BLaER1 treated with 17β-estradiol and CSF1 and Interleukin-3, amounts not matched to agents 10 nM and 100 nM (cell line): ENCODE measurements around the gene USP24.

Source experiments
- H3K27ac ChIP-seq, 11 experiments: shearing (Covaris generic); formaldehyde crosslinking; 2 replicates each; pipeline ENCODE4 v1.8.1; 2022
- H3K27me3 ChIP-seq, 11 experiments: shearing (Covaris generic); formaldehyde crosslinking; 2 replicates each; pipeline ENCODE4 v1.8.1; 2022
- H3K36me3 ChIP-seq, 11 experiments: shearing (Covaris generic); formaldehyde crosslinking; 2 replicates each; pipeline ENCODE4 v1.8.1; 2022
- H3K4me1 ChIP-seq, 10 experiments: shearing (Covaris generic); formaldehyde crosslinking; 2 replicates each; pipeline ENCODE4 v1.8.1; 2022
- H3K4me2 ChIP-seq, 11 experiments: shearing (Covaris generic); formaldehyde crosslinking; 2 replicates each; pipeline ENCODE4 v1.8.1; 2022
- H3K4me3 ChIP-seq, 10 experiments: shearing (Covaris generic); formaldehyde crosslinking; 2 replicates each; pipeline ENCODE4 v1.8.1; 2022
- H3K9ac ChIP-seq, 11 experiments: shearing (Covaris generic); formaldehyde crosslinking; 2 replicates each; pipeline ENCODE4 v1.8.1; 2022
- H3K9me3 ChIP-seq, 11 experiments: shearing (Covaris generic); formaldehyde crosslinking; replicated peaks in 1 of 11; 2 replicates each; pipeline ENCODE4 v1.8.1; 2022
- H4K20me1 ChIP-seq, 11 experiments: shearing (Covaris generic); formaldehyde crosslinking; 2 replicates each; pipeline ENCODE4 v1.8.1; 2022
- Cebpa-rat ChIP-seq, 11 experiments: shearing (Covaris generic); IDR thresholded peaks; 2 replicates each; pipeline ENCODE4 v1.8.1; 2022

The USP24 gene

DNA sequence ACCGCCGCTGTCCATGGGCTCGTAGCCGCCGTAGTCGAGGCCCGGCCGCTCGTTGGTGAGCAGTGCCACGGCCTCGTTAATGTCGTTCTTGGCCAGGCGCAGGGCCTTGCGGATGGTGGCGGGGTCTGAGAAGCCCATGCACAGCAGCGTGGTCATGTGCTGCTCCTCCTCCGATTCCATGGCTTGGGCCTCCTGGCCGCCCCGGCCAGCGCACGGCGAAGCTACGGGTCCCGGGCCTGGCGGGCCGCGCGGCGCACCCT, 300 bp downstream of the USP24 start:
- Histone ChIP-seq H3K36me3 (no peaks in the 10 kb centered on the region), H3K27me3 (no peaks in the 10 kb centered on the region), H3K9ac (peak overlapping the region; percentile 91 to 99 (median 99)), H3K9me3 (no peaks in the 10 kb centered on the region), H3K4me1 (peaks cover 55 to 70% (median 62%) of the 10 kb centered on the region in 10 experiments), H3K4me3 (peak overlapping the region; percentile 87 to 98 (median 94)), H3K27ac (peak overlapping the region; percentile 92 to 99 (median 98)), H4K20me1 (peaks cover 19 to 46% (median 42%) of the 10 kb centered on the region in 11 experiments; a peak in 18 of 22 replicates), H3K4me2 (peak overlapping the region; percentile 82 to 98 (median 92))
- TF ChIP-seq Cebpa-rat (IDR thresholded peaks at IDR 0.05), result no peak

DNA sequence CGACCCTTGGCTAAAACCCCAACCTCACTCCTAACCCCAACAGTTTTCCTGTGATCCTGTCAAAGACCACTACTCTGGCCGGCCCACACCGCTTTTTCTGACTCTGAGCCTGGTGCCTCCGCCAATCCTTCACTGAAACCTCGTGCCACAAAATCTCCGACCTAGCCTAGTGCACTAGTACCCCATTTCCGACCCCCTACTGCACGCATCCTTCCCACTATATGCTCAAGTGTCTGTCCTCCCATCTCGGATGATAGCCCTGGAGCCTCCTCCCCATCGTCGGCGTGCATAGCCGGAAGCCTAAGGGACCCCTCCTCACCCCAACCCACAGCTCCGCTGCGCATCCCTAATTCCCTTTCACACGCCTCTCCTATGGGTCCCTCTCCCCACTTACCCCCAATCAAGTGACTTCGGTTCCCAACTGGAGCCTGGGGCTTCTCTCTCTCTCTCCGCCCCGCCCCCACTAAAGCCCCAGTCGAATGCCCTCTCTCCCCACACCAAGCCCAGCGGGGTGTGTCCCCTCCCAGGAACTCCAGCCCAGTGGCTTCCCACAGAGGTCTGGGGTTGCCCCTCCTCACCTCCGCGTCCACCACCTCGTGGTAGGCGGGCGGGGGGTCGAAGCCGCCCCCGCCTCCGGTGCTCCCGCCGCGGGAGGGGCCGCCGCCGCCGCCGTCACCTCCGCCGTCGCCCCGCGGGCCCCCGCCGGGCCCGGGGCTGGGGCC, 791 bp downstream of the USP24 start:
- Histone ChIP-seq H4K20me1 (peaks cover 19 to 50% (median 46%) of the 10 kb centered on the region in 11 experiments; a peak in 18 of 22 replicates), H3K4me1 (peaks cover 58 to 75% (median 65%) of the 10 kb centered on the region in 10 experiments), H3K4me3 (peak overlapping the region; percentile 87 to 98 (median 94)), H3K9me3 (no peaks in the 10 kb centered on the region), H3K9ac (peak overlapping the region; percentile 91 to 99 (median 99)), H3K36me3 (no peaks in the 10 kb centered on the region), H3K27ac (peak overlapping the region; percentile 92 to 99 (median 98)), H3K27me3 (no peaks in the 10 kb centered on the region), H3K4me2 (peak overlapping the region; percentile 82 to 98 (median 92))
- no peak for TF ChIP-seq Cebpa-rat (IDR thresholded peaks at IDR 0.05)

DNA sequence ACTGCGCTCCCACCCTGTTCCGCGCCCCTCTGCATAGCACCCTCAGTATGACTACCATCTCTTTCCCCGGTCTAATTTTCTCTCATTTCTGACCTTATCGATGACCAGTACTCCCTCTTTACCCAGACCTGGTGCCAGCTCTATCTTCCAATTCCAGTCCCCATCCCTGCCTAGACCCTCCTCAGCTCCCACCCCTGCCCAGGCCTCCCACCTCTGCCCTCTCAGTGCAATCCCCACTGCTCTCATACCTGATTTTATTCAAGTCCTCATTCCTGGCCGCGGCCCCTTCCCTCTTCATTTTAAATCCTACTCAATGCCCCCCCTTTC, 1.3 kb downstream of the USP24 start:
- peaks cover 19 to 56% (median 50%) of the 10 kb centered on the region in 11 experiments; a peak in 18 of 22 replicates for H4K20me1 ChIP-seq
- H3K27ac ChIP-seq, result peak overlapping the region; percentile 92 to 99 (median 98); a peak in 21 of 22 replicates
- H3K36me3 ChIP-seq, result no peaks in the 10 kb centered on the region
- H3K4me1 ChIP-seq, result peaks cover 62 to 79% (median 70%) of the 10 kb centered on the region in 10 experiments
- H3K9ac ChIP-seq, result peak overlapping the region; percentile 91 to 99 (median 99)
- no peak for TF ChIP-seq Cebpa-rat (IDR thresholded peaks at IDR 0.05)
- H3K4me2 ChIP-seq, result peak overlapping the region; percentile 82 to 98 (median 92)
- no peaks in the 10 kb centered on the region for H3K9me3 ChIP-seq
- no peaks in the 10 kb centered on the region for H3K27me3 ChIP-seq
- peak overlapping the region; percentile 87 to 98 (median 94) for H3K4me3 ChIP-seq

DNA sequence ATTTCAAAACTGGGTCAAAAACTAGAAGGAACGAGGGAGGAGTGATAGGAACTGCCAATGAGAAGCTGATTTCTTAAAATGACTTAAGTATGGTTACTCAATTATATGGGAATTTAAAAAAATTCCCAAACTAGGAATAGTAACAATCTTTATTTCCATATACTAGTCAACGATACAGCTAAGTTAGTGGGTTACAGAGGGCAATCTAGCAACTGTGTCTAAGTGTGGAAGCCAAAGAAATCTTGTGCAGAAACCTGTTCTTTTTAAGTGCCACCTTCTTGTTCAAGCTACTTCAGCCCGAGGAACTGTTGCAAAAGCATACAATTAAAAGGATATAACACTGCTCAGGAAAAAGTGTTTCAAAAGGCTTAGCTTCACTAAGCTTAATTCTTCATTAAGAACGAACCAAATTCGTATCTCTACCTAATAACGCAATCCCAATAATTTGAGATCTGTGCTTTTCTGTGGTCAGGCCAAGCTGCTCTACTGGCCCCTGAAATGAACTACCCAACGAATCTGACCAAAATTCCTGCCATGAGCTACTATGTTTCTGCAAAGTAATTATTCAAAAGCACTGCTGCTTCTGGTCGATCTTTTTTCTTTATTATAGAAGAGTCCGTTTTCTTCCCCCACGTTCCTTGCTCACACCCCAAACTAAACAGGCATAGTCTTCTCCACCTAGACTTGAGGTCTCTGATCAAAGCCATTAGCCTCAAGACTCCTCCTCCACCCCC, 1.8 kb downstream of the USP24 start:
- H3K4me2 ChIP-seq, result peak overlapping the region; percentile 82 to 98 (median 92)
- peak overlapping the region; percentile 91 to 99 (median 99) for H3K9ac ChIP-seq
- H3K27ac ChIP-seq, result peak overlapping the region; percentile 92 to 99 (median 98); a peak in 19 of 22 replicates
- peak overlapping the region; percentile 87 to 98 (median 94) for H3K4me3 ChIP-seq
- H3K36me3 ChIP-seq, result peaks cover 0 to 5% (median 0%) of the 10 kb centered on the region in 11 experiments; a peak in 2 of 22 replicates
- peaks cover 20 to 60% (median 54%) of the 10 kb centered on the region in 11 experiments; a peak in 18 of 22 replicates for H4K20me1 ChIP-seq
- TF ChIP-seq Cebpa-rat (IDR thresholded peaks at IDR 0.05), result no peak
- no peaks in the 10 kb centered on the region for H3K27me3 ChIP-seq
- H3K9me3 ChIP-seq, result no peaks in the 10 kb centered on the region
- H3K4me1 ChIP-seq, result peaks cover 61 to 80% (median 71%) of the 10 kb centered on the region in 10 experiments

DNA sequence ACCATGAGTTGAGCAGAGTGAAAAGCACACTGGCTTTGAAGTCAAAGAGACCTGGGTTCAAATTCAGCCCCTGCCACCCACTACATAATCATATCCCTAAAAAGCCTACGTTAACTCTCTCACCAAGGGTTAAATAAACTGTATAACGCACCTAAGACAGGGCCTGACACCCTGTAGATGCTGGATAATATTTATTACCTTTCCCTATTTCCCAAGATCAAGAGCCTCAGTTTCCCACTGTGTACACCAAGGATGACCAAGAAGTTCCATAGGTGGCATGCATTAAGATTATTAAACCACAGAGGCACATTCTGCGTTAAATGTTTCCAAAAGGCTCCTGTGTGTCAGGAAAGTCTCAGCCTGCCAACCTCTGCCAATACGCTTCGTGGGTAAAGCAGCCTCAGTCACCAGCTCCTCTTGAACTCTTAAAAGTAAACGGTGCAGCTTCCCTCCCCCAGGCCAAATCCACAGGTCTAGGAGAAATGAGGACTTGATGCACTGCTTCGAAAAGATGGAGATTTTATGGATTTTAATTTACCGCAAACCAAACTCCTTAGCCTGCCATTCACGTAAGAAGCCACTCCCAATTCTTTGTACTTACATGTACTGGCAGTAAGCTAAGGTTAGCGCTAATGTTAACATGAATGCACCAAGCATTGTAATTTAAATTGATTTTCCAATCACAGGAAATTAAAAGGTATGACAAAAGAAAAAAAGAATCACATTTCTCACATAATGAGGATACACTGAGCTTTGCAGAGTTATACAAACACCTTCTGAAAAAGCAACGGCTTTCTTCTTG, 2.6 kb downstream of the USP24 start:
- Histone ChIP-seq H3K4me3 (peak overlapping the region; percentile 87 to 98 (median 94); a peak in 19 of 20 replicates), H4K20me1 (peaks cover 22 to 68% (median 61%) of the 10 kb centered on the region in 11 experiments; a peak in 18 of 22 replicates), H3K4me1 (peaks cover 55 to 78% (median 64%) of the 10 kb centered on the region in 10 experiments), H3K36me3 (peaks cover 0 to 10% (median 0%) of the 10 kb centered on the region in 11 experiments; a peak in 4 of 22 replicates), H3K27ac (peak overlapping the region in 10 of 11 experiments; percentile 17 to 99 (median 98); a peak in 16 of 22 replicates), H3K9me3 (no peaks in the 10 kb centered on the region), H3K27me3 (no peaks in the 10 kb centered on the region), H3K9ac (peak overlapping the region; percentile 91 to 99 (median 99); a peak in 21 of 22 replicates), H3K4me2 (peak overlapping the region; percentile 82 to 98 (median 92))
- TF ChIP-seq Cebpa-rat (IDR thresholded peaks at IDR 0.05), result no peak

DNA sequence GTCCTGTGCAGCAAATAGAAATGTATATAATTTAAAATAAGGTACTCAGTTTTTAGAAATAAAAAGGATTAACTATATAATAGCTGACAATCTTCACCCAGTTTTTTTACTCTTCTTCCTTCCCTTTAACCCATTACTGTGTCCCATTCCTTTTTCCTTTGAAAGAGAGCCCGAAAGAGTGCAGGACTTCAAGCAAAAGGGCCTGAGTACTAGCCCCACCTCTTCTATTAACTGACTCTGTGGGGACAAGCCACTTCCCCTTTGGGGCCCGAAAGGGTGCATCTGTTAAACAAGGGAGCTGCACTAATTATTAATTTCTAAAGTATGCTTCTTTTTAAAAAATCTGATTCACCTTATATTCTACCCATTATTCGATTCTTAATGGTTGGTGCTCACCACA, 3.3 kb downstream of the USP24 start:
- Histone ChIP-seq H3K36me3 (peaks cover 0 to 14% (median 5%) of the 10 kb centered on the region in 11 experiments; a peak in 13 of 22 replicates), H4K20me1 (peaks cover 23 to 75% (median 68%) of the 10 kb centered on the region in 11 experiments; a peak in 18 of 22 replicates), H3K4me3 (peak overlapping the region; percentile 87 to 98 (median 94); a peak in 19 of 20 replicates), H3K9me3 (no peaks in the 10 kb centered on the region), H3K4me2 (peak overlapping the region; percentile 82 to 98 (median 92)), H3K9ac (peak overlapping the region in 10 of 11 experiments; percentile 91 to 99 (median 99); a peak in 15 of 22 replicates), H3K27me3 (no peaks in the 10 kb centered on the region), H3K4me1 (peaks cover 48 to 78% (median 57%) of the 10 kb centered on the region in 10 experiments), H3K27ac (peak overlapping the region in 8 of 11 experiments; percentile 34 to 99 (median 76); a peak in 9 of 22 replicates)
- TF ChIP-seq Cebpa-rat (IDR thresholded peaks at IDR 0.05), result no peak

DNA sequence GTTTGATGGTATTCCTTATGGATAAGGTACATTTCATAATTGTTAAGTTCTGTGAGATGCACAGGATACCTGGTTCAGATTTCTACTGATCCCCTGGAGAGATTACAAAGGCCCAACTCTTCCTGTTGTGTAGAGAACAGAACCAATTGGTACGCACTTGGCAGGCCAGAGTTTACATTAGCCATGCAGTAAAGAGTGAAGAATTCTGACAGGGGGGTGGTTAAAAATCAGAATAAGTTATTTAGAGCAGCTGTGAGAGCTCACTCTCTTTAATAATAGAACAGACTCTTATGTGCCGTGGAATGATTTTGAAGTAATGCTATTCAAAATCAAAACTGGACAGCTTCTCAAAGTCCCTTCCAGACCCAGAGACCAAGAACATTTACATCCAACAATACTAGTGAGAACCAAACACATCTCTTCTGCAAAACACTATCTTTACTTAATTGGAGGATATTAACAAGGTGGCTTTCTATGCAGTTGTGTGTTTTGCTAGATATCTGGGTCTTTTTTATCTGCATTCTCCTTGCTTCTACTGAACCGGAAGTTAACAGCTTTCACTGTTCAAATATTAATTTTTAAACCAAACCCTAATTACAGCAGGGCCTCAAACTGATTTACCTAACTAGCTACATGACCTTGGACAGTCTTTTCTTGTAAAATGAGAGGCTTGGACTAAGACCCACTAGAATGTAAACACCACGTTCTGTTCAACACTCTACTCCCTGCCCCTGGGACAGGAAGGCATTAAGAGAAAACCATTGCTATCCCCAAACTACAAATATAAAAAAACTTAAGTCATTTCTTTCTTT, 4.0 kb downstream of the USP24 start:
- peak overlapping the region in 8 of 11 experiments; percentile 18 to 99 (median 38); a peak in 12 of 22 replicates for H3K27ac ChIP-seq
- peak overlapping the region; percentile 87 to 98 (median 94); a peak in 16 of 20 replicates for H3K4me3 ChIP-seq
- TF ChIP-seq Cebpa-rat (IDR thresholded peaks at IDR 0.05), result no peak
- H3K9ac ChIP-seq, result peak overlapping the region in 8 of 11 experiments; percentile 22 to 99 (median 80); a peak in 13 of 22 replicates
- H3K4me1 ChIP-seq, result peaks cover 41 to 74% (median 51%) of the 10 kb centered on the region in 10 experiments
- peaks cover 27 to 81% (median 75%) of the 10 kb centered on the region in 11 experiments; a peak in 18 of 22 replicates for H4K20me1 ChIP-seq
- no peaks in the 10 kb centered on the region for H3K9me3 ChIP-seq
- H3K36me3 ChIP-seq, result peaks cover 0 to 19% (median 9%) of the 10 kb centered on the region in 11 experiments; a peak in 14 of 22 replicates
- H3K4me2 ChIP-seq, result peak overlapping the region; percentile 82 to 98 (median 92)
- H3K27me3 ChIP-seq, result no peaks in the 10 kb centered on the region
